Large intestine (tissue), 3 donors: ENCODE data around the gene SOX15. TPM values are rescaled to one million over a fixed set of nuclear protein-coding genes. Genes with fewer than 3 reads are reported as not detected.
"Not testable (repeated sequence)": the region's sequence is repeated elsewhere in the genome, so short reads cannot be mapped to it uniquely, and the experiment has no call there.

Experiments used
- DNase-seq, 2 donors: peaks; one replicate each; pipeline versions ENCODE4 v3.0.0 to v3.0.0-alpha.2; 2013
- H3K27ac ChIP-seq: one replicate; pipeline ENCODE4 v1.5.1; 2013; ENCODE audit warnings: low read length
- H3K27me3 ChIP-seq: 2 replicates; pipeline ENCODE4 v1.6.1; 2013; ENCODE audit warnings: low read length; ENCODE audit not compliant: control insufficient read depth, insufficient read depth
- H3K36me3 ChIP-seq: 2 replicates; pipeline ENCODE4 v1.6.1; 2013; ENCODE audit warnings: low read length; ENCODE audit not compliant: control insufficient read depth, insufficient read depth
- H3K4me1 ChIP-seq: one replicate; pipeline ENCODE4 v1.6.1; 2013; ENCODE audit warnings: low read length; ENCODE audit not compliant: control insufficient read depth, insufficient read depth
- H3K4me3 ChIP-seq: one replicate; pipeline ENCODE4 v1.5.1; 2013; ENCODE audit warnings: low read length
- H3K9me3 ChIP-seq: one replicate; pipeline ENCODE4 v1.6.1; 2013; ENCODE audit warnings: mild to moderate bottlenecking, low read depth, low read length, moderate library complexity; ENCODE audit not compliant: control insufficient read depth
- WGBS: methylation state at CpG from one replicate; pipeline ENCODE4 v1.1.5; 2013; ENCODE audit warnings: low lambda C conversion rate; ENCODE audit not compliant: insufficient coverage; 5-methylcytosine and 5-hydroxymethylcytosine counted together
- polyA plus RNA-seq: library from polyadenylated mRNA; unstranded; fragments of 120-200 nt; gene quantifications from one replicate; pipeline ENCODE4 v1.2.1, GENCODE V29; 2013

The SOX15 gene
- polyA plus RNA-seq, 1 donor: 2.0 TPM

- Histone ChIP-seq H3K27ac (peak overlapping the region; percentile 97), H3K9me3 (no peaks in the 10 kb centered on the region), H3K27me3 (no peaks in the 10 kb centered on the region), H3K4me1 (peaks cover 47% of the 10 kb centered on the region), H3K4me3 (peak overlapping the region; percentile 85), H3K36me3 (peaks cover 8% of the 10 kb centered on the region)
- DNase-seq: peak in 1 of 2 donors; percentile 63
- no CpG with 5 or more reads among the region's 6 CpGs for WGBS
Measured at GRCh38 chr17:7626956-7627249, 37.0 kb upstream of the SOX15 start.

GRCh38 chr17:7626307-7626706 lies 36.4 kb upstream of the SOX15 start:
- 100% methylated on average over 1 of the region's 7 CpGs for WGBS
- H3K36me3 ChIP-seq: peaks cover 8% of the 10 kb centered on the region
- peaks cover 41% of the 10 kb centered on the region for H3K4me1 ChIP-seq
- H3K27ac ChIP-seq: peak overlapping the region; percentile 97
- H3K9me3 ChIP-seq: no peaks in the 10 kb centered on the region
- DNase-seq: peak in 1 of 2 donors; percentile 50
- peak overlapping the region; percentile 85 for H3K4me3 ChIP-seq
- no peaks in the 10 kb centered on the region for H3K27me3 ChIP-seq

GRCh38 chr17:7625749-7626148 lies 35.9 kb upstream of the SOX15 start:
- no CpG with 5 or more reads among the region's 16 CpGs for WGBS
- not testable (repeated sequence) for H3K9me3 ChIP-seq, H3K36me3 ChIP-seq, H3K27me3 ChIP-seq
- peak; percentile 74 to 82 for DNase-seq
- Histone ChIP-seq H3K4me1 (peaks cover 35% of the 10 kb centered on the region), H3K27ac (peak overlapping the region; percentile 97), H3K4me3 (peak overlapping the region; percentile 85)

GRCh38 chr17:7623661-7624060 lies 33.8 kb upstream of the SOX15 start:
- Histone ChIP-seq H3K4me1 (peaks cover 20% of the 10 kb centered on the region), H3K27ac (no peak overlapping the region), H3K36me3 (peaks cover 8% of the 10 kb centered on the region), H3K9me3 (no peaks in the 10 kb centered on the region), H3K27me3 (no peaks in the 10 kb centered on the region), H3K4me3 (no peak overlapping the region)
- WGBS: no CpG with 5 or more reads among the region's 5 CpGs
- DNase-seq: no peak

- DNase-seq: no peak
- Histone ChIP-seq H3K4me1 (peaks cover 6% of the 10 kb centered on the region), H3K4me3 (no peak overlapping the region), H3K27me3 (no peaks in the 10 kb centered on the region), H3K36me3 (no peaks in the 10 kb centered on the region), H3K9me3 (no peaks in the 10 kb centered on the region), H3K27ac (no peak overlapping the region)
- WGBS: no CpG with 5 or more reads among the region's 8 CpGs
Measured at GRCh38 chr17:7620835-7621234, 30.9 kb upstream of the SOX15 start.

GRCh38 chr17:7618608-7619007 lies 28.7 kb upstream of the SOX15 start:
- no peak for DNase-seq
- Histone ChIP-seq H3K4me1 (peaks cover 3% of the 10 kb centered on the region), H3K9me3 (no peaks in the 10 kb centered on the region), H3K27ac (no peak overlapping the region), H3K27me3 (no peaks in the 10 kb centered on the region), H3K4me3 (no peak overlapping the region), H3K36me3 (no peaks in the 10 kb centered on the region)
- WGBS: 100% methylated on average over 3 of the region's 5 CpGs

GRCh38 chr17:7615265-7615747 lies 25.4 kb upstream of the SOX15 start:
- no peaks in the 10 kb centered on the region for H3K9me3 ChIP-seq
- peaks cover 7% of the 10 kb centered on the region for H3K36me3 ChIP-seq
- peak overlapping the region; percentile 85 for H3K27ac ChIP-seq
- DNase-seq: no peak
- H3K27me3 ChIP-seq: no peaks in the 10 kb centered on the region
- H3K4me3 ChIP-seq: peak overlapping the region; percentile 32
- H3K4me1 ChIP-seq: peaks cover 15% of the 10 kb centered on the region
- WGBS: no CpG with 5 or more reads among the region's 28 CpGs

- peaks cover 9% of the 10 kb centered on the region for H3K36me3 ChIP-seq
- H3K4me1 ChIP-seq: peaks cover 15% of the 10 kb centered on the region
- DNase-seq: peak; percentile 100
- no CpG with 5 or more reads among the region's 93 CpGs for WGBS
- H3K4me3 ChIP-seq: peak within 1 kb of the TSS; percentile 89
- no peaks in the 10 kb centered on the region for H3K9me3 ChIP-seq
- peak within 1 kb of the TSS; percentile 85 for H3K27ac ChIP-seq
- no peaks in the 10 kb centered on the region for H3K27me3 ChIP-seq
Measured at GRCh38 chr17:7614425-7615264, 24.8 kb upstream of the SOX15 start, which contains the start of gene FXR2. Gene FXR2 (minus strand): TSS chr17:7614897. CDS start chr17:7614532, 365 bp downstream.

- peak overlapping the region; percentile 89 for H3K4me3 ChIP-seq
- peaks cover 15% of the 10 kb centered on the region for H3K4me1 ChIP-seq
- no peaks in the 10 kb centered on the region for H3K9me3 ChIP-seq
- no peaks in the 10 kb centered on the region for H3K27me3 ChIP-seq
- H3K27ac ChIP-seq: peak overlapping the region; percentile 77
- no CpG with 5 or more reads among the region's 20 CpGs for WGBS
- peaks cover 9% of the 10 kb centered on the region for H3K36me3 ChIP-seq
- peak in 1 of 2 donors; percentile 54 for DNase-seq
Measured at GRCh38 chr17:7613769-7614424, 24.0 kb upstream of the SOX15 start.

- Histone ChIP-seq H3K27ac (no peak overlapping the region), H3K4me1 (peaks cover 15% of the 10 kb centered on the region), H3K4me3 (no peak overlapping the region), H3K9me3 (no peaks in the 10 kb centered on the region), H3K36me3 (peaks cover 9% of the 10 kb centered on the region), H3K27me3 (no peaks in the 10 kb centered on the region)
- 100% methylated on average over 1 of the region's 1 CpG for WGBS
- no peak for DNase-seq
Measured at GRCh38 chr17:7612294-7612640, 22.4 kb upstream of the SOX15 start.
